ENCODE measurements around the gene RPH3AL.
"Not testable (repeated sequence)": the region's sequence is repeated elsewhere in the genome, so short reads cannot be mapped to it uniquely, and the experiment has no call there.

The RPH3AL gene

GRCh38 chr17:326010-326621 is 26.5 kb downstream of the RPH3AL start:
- no peaks in the 10 kb centered on the region for H3K36me3 Mint-ChIP-seq (ENCODE audit: low read depth)
- H3K27ac Mint-ChIP-seq = no peak overlapping the region

DNA sequence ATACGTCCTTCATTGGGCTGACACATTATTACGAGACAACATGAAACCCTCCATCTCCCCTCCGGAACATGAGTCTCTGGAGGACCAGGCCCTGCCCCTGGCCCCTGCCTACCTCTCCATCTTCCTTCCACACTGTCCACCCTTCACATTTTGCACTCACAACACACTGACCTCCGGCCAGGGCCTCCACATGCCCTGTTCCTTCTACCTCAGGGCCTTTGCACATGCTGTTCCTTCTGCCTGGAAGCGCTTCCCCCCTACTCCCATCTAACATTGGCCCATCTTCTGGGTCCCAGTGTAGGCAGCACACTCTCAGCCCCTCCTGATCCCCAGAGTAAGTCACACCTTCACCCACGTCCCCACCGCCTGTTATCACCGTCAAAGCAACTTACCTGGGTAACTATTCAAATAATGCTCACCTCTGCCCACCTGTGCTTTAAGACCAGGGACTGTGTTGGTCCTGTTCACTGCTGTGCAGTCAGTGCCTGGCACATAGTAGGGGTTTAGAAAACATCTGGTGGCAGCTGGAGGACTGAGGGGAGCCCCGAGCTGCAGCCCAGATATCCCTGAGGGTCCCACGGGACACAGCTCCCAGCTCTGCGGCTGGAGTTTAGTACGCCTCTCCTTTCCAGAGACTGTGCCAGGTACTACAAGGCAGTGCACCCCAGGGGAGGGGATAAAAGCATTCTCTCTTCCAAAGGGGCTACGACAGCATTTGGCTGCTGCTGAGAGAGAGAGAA is 27.2 kb downstream of the RPH3AL start:
- no peaks in the 10 kb centered on the region for H3K4me1 Mint-ChIP-seq (ENCODE audit: low read depth)
- H3K36me3 Mint-ChIP-seq (ENCODE audit: low read depth) = no peaks in the 10 kb centered on the region
- H3K4me3 Mint-ChIP-seq = no peak overlapping the region
- H3K9me3 Mint-ChIP-seq = no peaks in the 10 kb centered on the region
- no peak overlapping the region for H3K27ac Mint-ChIP-seq
- peaks cover 8% of the 10 kb centered on the region for H3K27me3 Mint-ChIP-seq (ENCODE audit: low read depth)

More at GRCh38 chr17:326010-326621, 26.5 kb downstream of the RPH3AL start:
- Mint-ChIP-seq H3K9me3 (no peaks in the 10 kb centered on the region), H3K4me1 (ENCODE audit: low read depth) (peaks cover 3% of the 10 kb centered on the region), H3K27me3 (ENCODE audit: low read depth) (peaks cover 11% of the 10 kb centered on the region), H3K4me3 (no peak overlapping the region)

GRCh38 chr17:323721-324571 is 28.7 kb downstream of the RPH3AL start:
- Mint-ChIP-seq H3K27me3 (ENCODE audit: low read depth) (peaks cover 3% of the 10 kb centered on the region), H3K27ac (no peak overlapping the region), H3K4me3 (no peak overlapping the region), H3K9me3 (no peaks in the 10 kb centered on the region), H3K4me1 (ENCODE audit: low read depth) (no peaks in the 10 kb centered on the region), H3K36me3 (ENCODE audit: low read depth) (no peaks in the 10 kb centered on the region)

DNA sequence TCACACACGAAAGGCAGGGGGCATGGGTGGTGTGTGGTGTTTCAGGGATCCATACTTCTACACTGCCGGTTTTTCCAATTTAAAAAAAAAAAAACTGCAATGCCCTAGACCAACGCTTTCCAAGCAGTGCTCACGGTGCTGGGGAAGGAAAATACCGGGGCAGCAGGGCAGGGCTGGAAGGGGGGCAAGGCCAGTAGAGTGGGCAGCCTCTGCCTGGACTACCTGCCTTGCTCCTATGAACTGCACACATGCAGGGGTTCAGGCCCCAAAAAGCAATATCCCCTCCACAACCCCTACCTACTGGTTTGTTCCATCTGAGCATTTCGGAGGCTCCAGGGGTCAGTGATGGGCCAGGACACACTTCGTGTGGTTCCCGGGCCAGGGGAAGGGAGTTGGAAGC is 29.4 kb downstream of the RPH3AL start:
- Mint-ChIP-seq H3K36me3 (ENCODE audit: low read depth) (no peaks in the 10 kb centered on the region), H3K9me3 (peaks cover 5% of the 10 kb centered on the region), H3K27ac (no peak overlapping the region), H3K4me1 (ENCODE audit: low read depth) (no peaks in the 10 kb centered on the region), H3K4me3 (no peak overlapping the region), H3K27me3 (ENCODE audit: low read depth) (no peaks in the 10 kb centered on the region)

DNA sequence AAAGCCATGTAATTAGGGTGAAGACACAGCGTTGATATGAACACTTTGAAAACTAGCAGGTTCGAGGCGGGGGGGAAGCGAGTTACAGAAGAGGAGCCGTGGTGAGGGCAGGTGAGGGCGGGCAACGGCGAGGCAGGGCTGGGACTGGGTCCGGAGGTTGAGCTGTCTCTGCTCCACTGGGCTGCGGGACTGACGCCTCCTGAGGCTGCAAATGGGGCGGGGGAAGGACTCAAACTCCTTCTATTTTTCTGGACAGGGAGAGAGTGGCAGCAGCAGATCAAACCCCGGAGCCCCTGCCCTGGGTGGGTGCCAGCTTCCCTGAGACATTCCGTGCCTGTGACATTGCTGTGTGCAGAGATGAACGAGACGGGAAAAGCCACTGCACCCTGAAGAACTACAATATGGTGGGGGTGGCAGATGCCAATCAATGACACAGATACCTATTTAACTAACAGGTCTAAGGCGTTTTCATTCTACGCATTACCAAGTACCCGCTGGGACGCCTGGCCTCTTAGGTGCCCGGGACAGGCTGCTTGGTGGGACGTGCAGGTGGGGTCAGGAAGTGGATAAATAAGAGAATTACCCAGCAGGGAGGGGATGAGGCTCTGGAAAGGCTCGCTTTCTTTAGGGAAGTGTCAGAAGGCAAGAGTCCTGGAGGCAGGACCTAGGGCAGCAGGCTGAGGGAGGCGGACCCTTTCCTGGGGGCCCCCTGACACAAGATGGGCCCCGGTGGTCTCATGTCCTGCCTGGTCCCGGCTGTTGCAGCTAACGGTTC is 30.4 kb downstream of the RPH3AL start:
- Mint-ChIP-seq H3K27me3 (ENCODE audit: low read depth) (no peaks in the 10 kb centered on the region), H3K36me3 (ENCODE audit: low read depth) (no peaks in the 10 kb centered on the region), H3K27ac (no peak overlapping the region), H3K9me3 (peaks cover 14% of the 10 kb centered on the region), H3K4me3 (no peak overlapping the region), H3K4me1 (ENCODE audit: low read depth) (no peaks in the 10 kb centered on the region)

- no peaks in the 10 kb centered on the region for H3K4me1 Mint-ChIP-seq (ENCODE audit: low read depth)
- H3K27me3 Mint-ChIP-seq (ENCODE audit: low read depth) = no peaks in the 10 kb centered on the region
- H3K36me3 Mint-ChIP-seq (ENCODE audit: low read depth) = no peaks in the 10 kb centered on the region
- H3K27ac Mint-ChIP-seq = no peak overlapping the region
- peaks cover 21% of the 10 kb centered on the region for H3K9me3 Mint-ChIP-seq
- H3K4me3 Mint-ChIP-seq = no peak overlapping the region
Measured at GRCh38 chr17:321386-321941, 31.1 kb downstream of the RPH3AL start.

DNA sequence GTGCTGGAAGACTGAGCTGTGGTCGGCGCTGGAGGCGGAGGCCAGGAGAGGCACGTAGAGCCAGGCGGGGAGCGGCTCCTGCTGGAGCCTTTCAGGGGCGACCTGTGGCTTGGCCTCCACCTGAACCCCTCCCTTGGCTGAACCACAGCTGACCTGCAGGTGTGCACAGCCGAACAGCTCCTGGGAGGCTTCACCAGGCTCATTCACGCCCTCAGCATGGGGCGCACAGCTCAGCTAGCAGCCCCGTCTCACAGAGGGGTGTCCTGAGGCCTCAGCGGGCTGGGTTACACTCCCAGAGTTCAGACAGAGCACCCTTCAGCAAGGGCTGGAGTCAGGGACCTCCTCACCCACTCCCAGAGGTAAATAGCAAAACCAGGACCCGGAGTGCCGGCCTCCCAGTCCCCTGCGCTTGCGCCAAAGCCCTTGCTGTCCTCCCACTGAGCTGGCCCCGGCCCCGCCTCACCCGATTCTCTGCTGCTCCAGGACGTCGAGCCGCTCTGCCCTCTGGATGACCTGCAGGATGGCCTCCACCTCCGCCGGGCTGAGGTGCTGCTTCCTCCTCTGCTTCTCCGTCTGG is 31.7 kb downstream of the RPH3AL start:
- Mint-ChIP-seq H3K27ac (no peak overlapping the region), H3K4me3 (no peak overlapping the region), H3K9me3 (peaks cover 27% of the 10 kb centered on the region), H3K36me3 (ENCODE audit: low read depth) (no peaks in the 10 kb centered on the region), H3K27me3 (ENCODE audit: low read depth) (no peaks in the 10 kb centered on the region), H3K4me1 (ENCODE audit: low read depth) (no peaks in the 10 kb centered on the region)

DNA sequence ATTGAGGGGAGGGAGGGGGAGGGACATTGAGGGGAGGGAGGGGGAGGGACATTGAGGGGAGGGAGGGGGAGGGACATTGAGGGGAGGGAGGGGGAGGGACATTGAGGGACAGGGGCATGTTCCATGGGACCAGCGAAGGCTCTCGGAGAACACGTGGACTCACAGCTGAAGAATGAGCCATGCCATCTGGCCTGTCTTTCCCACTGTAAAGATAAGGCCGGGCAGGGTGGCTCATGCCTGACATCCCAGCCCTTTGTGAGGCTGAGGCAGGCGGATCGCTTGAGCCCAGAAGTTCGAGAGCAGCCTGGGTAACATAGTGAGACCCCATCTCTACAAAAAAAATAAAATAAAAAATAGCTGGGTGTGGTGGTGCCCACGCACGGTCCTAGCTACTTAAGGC is 32.5 kb downstream of the RPH3AL start:
- Mint-ChIP-seq H3K27me3 (ENCODE audit: low read depth) (no peaks in the 10 kb centered on the region), H3K9me3 (peaks cover 35% of the 10 kb centered on the region), H3K27ac (no peak overlapping the region), H3K36me3 (ENCODE audit: low read depth) (peaks cover 2% of the 10 kb centered on the region), H3K4me3 (no peak overlapping the region), H3K4me1 (ENCODE audit: low read depth) (no peaks in the 10 kb centered on the region)

DNA sequence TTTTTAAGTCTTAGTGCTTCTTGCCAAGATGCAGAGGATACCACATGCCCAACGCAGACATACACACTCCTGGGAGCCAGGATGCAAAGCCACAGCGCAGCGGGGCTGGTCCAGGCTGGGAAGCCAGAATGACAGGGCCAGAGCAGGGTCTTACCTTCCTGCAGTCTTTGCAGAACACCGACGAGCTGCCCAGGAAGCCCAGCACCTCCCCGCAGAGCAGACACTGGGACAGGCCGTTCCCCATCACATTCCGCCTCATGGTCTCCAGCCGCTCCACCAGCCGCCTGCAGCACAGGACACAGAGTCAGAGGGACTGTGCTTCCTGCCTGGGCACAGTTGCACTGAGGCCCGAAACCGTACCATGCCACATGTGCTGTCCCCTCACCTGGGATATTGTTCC is 33.3 kb downstream of the RPH3AL start:
- Mint-ChIP-seq H3K4me3 (no peak overlapping the region), H3K27ac (no peak overlapping the region), H3K27me3 (ENCODE audit: low read depth) (no peaks in the 10 kb centered on the region), H3K4me1 (ENCODE audit: low read depth) (no peaks in the 10 kb centered on the region), H3K36me3 (ENCODE audit: low read depth) (peaks cover 2% of the 10 kb centered on the region), H3K9me3 (peaks cover 41% of the 10 kb centered on the region)

- peaks cover 41% of the 10 kb centered on the region for H3K9me3 Mint-ChIP-seq
- H3K27me3 Mint-ChIP-seq (ENCODE audit: low read depth); H3K4me1 Mint-ChIP-seq (ENCODE audit: low read depth); H3K36me3 Mint-ChIP-seq (ENCODE audit: low read depth); H3K27ac Mint-ChIP-seq; H3K4me3 Mint-ChIP-seq: not testable (repeated sequence)
Measured at GRCh38 chr17:317070-317469, 35.5 kb downstream of the RPH3AL start.

DNA sequence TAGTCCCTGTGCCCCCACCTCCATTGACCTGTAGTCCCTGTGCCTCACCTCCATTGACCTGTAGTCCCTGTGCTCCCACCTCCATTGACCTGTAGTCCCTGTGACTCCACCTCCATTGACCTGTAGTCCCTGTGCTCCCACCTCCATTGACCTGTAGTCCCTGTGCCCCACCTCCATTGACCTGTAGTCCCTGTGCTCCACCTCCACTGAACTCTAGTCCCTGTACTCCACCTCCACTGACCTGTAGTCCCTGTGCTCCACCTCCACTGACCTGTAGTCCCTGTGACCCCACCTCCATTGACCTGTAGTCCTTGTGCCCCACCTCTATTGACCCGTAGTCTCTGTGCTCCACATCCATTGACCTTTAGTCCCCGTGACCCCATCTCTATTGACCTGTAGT is 37.2 kb downstream of the RPH3AL start:
- H3K4me1 Mint-ChIP-seq (ENCODE audit: low read depth); H3K27ac Mint-ChIP-seq: not testable (repeated sequence)
- H3K9me3 Mint-ChIP-seq = peaks cover 41% of the 10 kb centered on the region

GRCh38 chr17:314614-314944 is 38.0 kb downstream of the RPH3AL start:
- not testable (repeated sequence) for H3K4me1 Mint-ChIP-seq (ENCODE audit: low read depth); H3K27ac Mint-ChIP-seq; H3K4me3 Mint-ChIP-seq; H3K36me3 Mint-ChIP-seq (ENCODE audit: low read depth); H3K27me3 Mint-ChIP-seq (ENCODE audit: low read depth)
- peaks cover 41% of the 10 kb centered on the region for H3K9me3 Mint-ChIP-seq

More for the DNA sequence above, 37.2 kb downstream of the RPH3AL start:
- H3K36me3 Mint-ChIP-seq (ENCODE audit: low read depth); H3K4me3 Mint-ChIP-seq; H3K27me3 Mint-ChIP-seq (ENCODE audit: low read depth): not testable (repeated sequence)

- peaks cover 2% of the 10 kb centered on the region for H3K36me3 Mint-ChIP-seq (ENCODE audit: low read depth)
- H3K9me3 Mint-ChIP-seq = peaks cover 41% of the 10 kb centered on the region
- no peak overlapping the region for H3K4me3 Mint-ChIP-seq
- no peaks in the 10 kb centered on the region for H3K4me1 Mint-ChIP-seq (ENCODE audit: low read depth)
- no peak overlapping the region for H3K27ac Mint-ChIP-seq
- no peaks in the 10 kb centered on the region for H3K27me3 Mint-ChIP-seq (ENCODE audit: low read depth)
Measured at GRCh38 chr17:313911-314613, 38.5 kb downstream of the RPH3AL start.

All from T-helper 1 cell treated with Interleukin-12 subunit alpha and Interleukin-12 subunit beta and Interleukin-4 antibody, amounts not matched to agents 30 μg/mL and 1 μg/mL, for 36 hours (primary cell).